Endothelial cell of umbilical vein (primary cell): ENCODE results near the gene GPX7.

Experiments
- POLR2A ChIP-seq: IDR thresholded peaks from 2 replicates; pipeline ENCODE4 v1.6.1; 2012; ENCODE audit warnings: low read depth, mild to moderate bottlenecking, control low read depth, low read length
- TF ChIP-seq, protein P1 (sequence below), 2 donors: IDR thresholded peaks; 1 replicate in 1 of 2; 2 replicates in 1 of 2; pipeline ENCODE4 v1.5.1; 2011; ENCODE audit warnings: low read length in 2 of 2, mild to moderate bottlenecking in 2 of 2, moderate library complexity in 2 of 2, control low read depth in 1 of 2, inconsistent platforms in 1 of 2, low read depth in 1 of 2; ENCODE audit not compliant: insufficient read depth in 1 of 2; ENCODE audit errors: extremely low read depth in 1 of 2

DNA sequence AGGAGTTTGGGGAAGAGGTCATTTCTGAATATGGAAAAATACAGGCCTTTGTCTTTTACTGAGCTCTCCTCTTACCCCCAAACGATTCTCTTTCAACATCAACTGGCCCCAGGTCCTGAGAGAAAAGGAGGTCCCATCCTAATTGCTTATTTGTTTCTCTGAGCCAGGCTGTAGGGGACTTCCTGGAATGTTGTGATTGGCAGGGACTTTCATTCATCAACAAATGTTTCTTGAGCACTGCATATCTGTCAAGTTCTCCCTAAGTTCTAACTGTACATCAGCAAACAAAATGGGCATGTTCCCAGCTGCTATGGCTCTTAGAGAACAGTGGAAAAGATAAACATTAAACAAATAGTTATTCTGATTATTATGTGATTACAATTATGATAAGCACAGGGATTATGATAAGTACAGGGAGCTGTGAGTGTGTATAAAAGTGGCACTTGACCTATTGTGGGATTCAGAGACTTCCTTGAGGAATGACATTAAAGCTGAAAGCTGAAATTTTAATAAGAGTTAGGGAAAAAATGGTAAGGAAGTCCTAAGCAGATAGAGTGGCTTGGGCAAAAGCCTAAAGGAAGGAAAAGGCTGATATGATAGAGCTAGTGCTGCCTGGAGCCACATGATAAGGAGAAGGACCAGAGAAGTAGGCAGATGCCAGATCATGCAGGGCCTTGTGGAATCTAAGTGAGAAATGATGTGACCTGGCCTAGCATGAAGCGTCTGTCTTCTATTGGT is 11.6 kb downstream of the GPX7 start:
- TF ChIP-seq, protein P1, sequence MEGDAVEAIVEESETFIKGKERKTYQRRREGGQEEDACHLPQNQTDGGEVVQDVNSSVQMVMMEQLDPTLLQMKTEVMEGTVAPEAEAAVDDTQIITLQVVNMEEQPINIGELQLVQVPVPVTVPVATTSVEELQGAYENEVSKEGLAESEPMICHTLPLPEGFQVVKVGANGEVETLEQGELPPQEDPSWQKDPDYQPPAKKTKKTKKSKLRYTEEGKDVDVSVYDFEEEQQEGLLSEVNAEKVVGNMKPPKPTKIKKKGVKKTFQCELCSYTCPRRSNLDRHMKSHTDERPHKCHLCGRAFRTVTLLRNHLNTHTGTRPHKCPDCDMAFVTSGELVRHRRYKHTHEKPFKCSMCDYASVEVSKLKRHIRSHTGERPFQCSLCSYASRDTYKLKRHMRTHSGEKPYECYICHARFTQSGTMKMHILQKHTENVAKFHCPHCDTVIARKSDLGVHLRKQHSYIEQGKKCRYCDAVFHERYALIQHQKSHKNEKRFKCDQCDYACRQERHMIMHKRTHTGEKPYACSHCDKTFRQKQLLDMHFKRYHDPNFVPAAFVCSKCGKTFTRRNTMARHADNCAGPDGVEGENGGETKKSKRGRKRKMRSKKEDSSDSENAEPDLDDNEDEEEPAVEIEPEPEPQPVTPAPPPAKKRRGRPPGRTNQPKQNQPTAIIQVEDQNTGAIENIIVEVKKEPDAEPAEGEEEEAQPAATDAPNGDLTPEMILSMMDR (IDR thresholded peaks at IDR 0.05; ENCODE audit: extremely low read depth in 1 of 2, insufficient read depth in 1 of 2, low read depth in 1 of 2, low read length in 2 of 2), result no peak
- no peak for TF ChIP-seq POLR2A
